Testis (tissue), 3 donors: ENCODE results near the gene RGS9. TPM values are rescaled to one million over a fixed set of nuclear protein-coding genes. Genes with fewer than 3 reads are reported as not detected.

Experiments
- DNase-seq: peaks from one replicate; pipeline ENCODE4 v3.0.0-alpha.2; 2019
- H3K27ac ChIP-seq, 2 donors: fragments of 200-600 bp; sonication (generic); one replicate each; pipeline ENCODE4 v1.5.1; 2019
- H3K27me3 ChIP-seq: fragments of 200-600 bp; sonication (generic); one replicate; pipeline ENCODE4 v1.5.1; 2019
- H3K36me3 ChIP-seq: fragments of 200-600 bp; sonication (generic); one replicate; pipeline ENCODE4 v1.5.1; 2017; ENCODE audit warnings: low read depth; ENCODE audit errors: missing control alignments
- H3K4me1 ChIP-seq: fragments of 200-600 bp; sonication (generic); one replicate; pipeline ENCODE4 v1.5.1; 2019
- H3K4me3 ChIP-seq, 2 donors: fragments of 200-600 bp; sonication (generic); one replicate each; pipeline ENCODE4 v1.5.1; 2017 to 2019
- H3K9me3 ChIP-seq: fragments of 200-600 bp; sonication (generic); one replicate; pipeline ENCODE4 v1.5.1; 2017
- POLR2A ChIP-seq: fragments of 450-650 bp; IDR thresholded peaks from one replicate; pipeline ENCODE4 v1.6.1; 2017; ENCODE audit warnings: antibody characterized with exemption, mild to moderate bottlenecking, moderate library complexity
- WGBS, 2 donors: methylation state at CpG; one replicate each; pipeline ENCODE4 v1.1.5; 2018; 5-methylcytosine and 5-hydroxymethylcytosine counted together
- intact Hi-C: fragments of 100-400 bp; cut with DNase I; formaldehyde crosslinking; loops from one replicate; pipeline ENCODE4 v1.15.1; 2023; ENCODE audit warnings: low total_unique reads
- polyA plus RNA-seq: library from polyadenylated mRNA; stranded (reverse); fragments of 350-450 nt; fragmentation: Illumina TruSeq; extraction: RNeasy Lipid Tissue Mini Kit (QIAGEN cat#74804); gene quantifications from one replicate; pipeline ENCODE4 v1.2.3, GENCODE V29; 2014; ENCODE audit warnings: low read depth, low replicate concordance; ENCODE audit not compliant: insufficient read depth
- total RNA-seq, 2 donors: library from RNA; depleted of rRNA; stranded (reverse); fragments of >200 nt; gene quantifications; one replicate each; pipeline ENCODE4 v1.2.3, GENCODE V29; 2016
- TF ChIP-seq, protein P1 (sequence below), 3 experiments: fragments of 450-650 bp in 2 of 3; fragments of 200-600 bp in 1 of 3; sonication (generic) in 1 of 3; IDR thresholded peaks; one replicate each; pipeline ENCODE4 v1.5.1; 2016 to 2019; ENCODE audit warnings: antibody characterized with exemption in 3 of 3, mild to moderate bottlenecking in 2 of 3, moderate library complexity in 1 of 3

Gene RGS9
- total and polyA plus RNA-seq, 3 donors from 2014 or later: 4.6 to 7.9 (median 5.7) TPM

DNA sequence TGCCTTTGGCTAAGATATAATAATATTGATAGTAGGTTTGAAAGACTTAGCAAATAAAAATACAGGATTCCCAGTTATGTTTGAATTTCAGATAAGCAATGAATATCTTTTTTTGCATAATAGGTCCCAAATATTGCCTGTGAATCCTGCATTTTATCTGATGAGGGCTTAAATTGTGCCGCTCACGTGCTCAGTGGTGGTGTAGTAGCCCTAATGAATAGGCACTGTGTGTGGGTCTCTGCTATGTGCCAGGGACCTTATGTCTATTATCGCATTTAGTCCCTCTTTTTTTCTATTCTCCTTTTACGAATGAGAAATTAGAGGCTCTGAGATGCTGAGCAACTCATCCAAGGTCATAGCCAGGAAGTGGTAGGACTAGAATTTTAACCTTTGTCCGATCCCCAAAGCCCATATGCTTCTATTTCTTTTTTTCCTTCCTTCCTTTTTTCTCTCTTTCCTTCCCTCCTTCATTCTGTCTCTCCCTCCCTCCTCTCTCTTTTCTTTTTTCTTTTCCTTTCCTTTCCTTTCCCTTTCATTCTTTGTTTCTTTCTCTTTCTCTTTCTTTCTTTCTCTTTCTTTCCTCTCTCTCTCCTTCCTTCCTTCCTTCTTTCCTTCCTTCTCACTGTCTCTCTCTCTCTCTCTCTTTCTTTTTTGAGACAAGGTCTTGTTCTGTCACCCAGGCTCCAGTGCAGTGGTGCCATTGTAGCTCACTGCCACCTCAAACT, 47.2 kb downstream of the RGS9 start:
- peaks cover 10% of the 10 kb centered on the region for H3K4me1 ChIP-seq
- intact Hi-C loops: no loop called here
- DNase-seq: no peak
- H3K36me3 ChIP-seq: no peaks in the 10 kb centered on the region
- no peaks in the 10 kb centered on the region for H3K27me3 ChIP-seq
- H3K9me3 ChIP-seq: no peaks in the 10 kb centered on the region
- WGBS, 2 donors: 23 to 47% methylated on average over 5 of the region's 5 CpGs
- no peak overlapping the region for H3K27ac ChIP-seq
- no peak overlapping the region for H3K4me3 ChIP-seq
- TF ChIP-seq, protein P1, sequence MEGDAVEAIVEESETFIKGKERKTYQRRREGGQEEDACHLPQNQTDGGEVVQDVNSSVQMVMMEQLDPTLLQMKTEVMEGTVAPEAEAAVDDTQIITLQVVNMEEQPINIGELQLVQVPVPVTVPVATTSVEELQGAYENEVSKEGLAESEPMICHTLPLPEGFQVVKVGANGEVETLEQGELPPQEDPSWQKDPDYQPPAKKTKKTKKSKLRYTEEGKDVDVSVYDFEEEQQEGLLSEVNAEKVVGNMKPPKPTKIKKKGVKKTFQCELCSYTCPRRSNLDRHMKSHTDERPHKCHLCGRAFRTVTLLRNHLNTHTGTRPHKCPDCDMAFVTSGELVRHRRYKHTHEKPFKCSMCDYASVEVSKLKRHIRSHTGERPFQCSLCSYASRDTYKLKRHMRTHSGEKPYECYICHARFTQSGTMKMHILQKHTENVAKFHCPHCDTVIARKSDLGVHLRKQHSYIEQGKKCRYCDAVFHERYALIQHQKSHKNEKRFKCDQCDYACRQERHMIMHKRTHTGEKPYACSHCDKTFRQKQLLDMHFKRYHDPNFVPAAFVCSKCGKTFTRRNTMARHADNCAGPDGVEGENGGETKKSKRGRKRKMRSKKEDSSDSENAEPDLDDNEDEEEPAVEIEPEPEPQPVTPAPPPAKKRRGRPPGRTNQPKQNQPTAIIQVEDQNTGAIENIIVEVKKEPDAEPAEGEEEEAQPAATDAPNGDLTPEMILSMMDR (IDR thresholded peaks at IDR 0.05): no peak
- no peak for TF ChIP-seq POLR2A

DNA sequence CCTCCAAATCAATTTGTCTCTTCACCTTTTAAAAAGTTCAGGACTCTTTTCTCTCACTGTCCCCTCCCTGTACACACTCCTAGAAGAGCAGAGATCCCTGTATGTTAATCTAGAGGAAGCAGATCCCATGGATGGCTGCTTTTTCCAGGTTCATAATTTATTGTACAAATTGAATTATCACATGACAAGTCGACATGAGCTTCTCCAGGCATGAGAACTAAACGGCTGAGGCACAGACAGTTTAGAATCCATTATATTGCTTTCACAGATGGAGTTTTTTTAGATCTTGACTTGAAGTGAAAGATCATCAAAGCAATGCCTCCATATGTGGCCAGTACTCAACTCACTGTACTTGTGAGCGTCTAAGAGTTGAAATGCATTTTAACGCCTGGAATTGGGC, 47.9 kb downstream of the RGS9 start:
- no peak for TF ChIP-seq POLR2A
- TF ChIP-seq, protein P1 (IDR thresholded peaks at IDR 0.05): no peak
- Histone ChIP-seq H3K27me3 (no peaks in the 10 kb centered on the region), H3K4me3 (no peak overlapping the region), H3K4me1 (peaks cover 10% of the 10 kb centered on the region), H3K9me3 (no peaks in the 10 kb centered on the region), H3K27ac (no peak overlapping the region), H3K36me3 (no peaks in the 10 kb centered on the region)
- intact Hi-C loops: no loop called here
- 78 to 86% methylated on average over 4 of the region's 4 CpGs for WGBS, 2 donors
- no peak for DNase-seq

DNA sequence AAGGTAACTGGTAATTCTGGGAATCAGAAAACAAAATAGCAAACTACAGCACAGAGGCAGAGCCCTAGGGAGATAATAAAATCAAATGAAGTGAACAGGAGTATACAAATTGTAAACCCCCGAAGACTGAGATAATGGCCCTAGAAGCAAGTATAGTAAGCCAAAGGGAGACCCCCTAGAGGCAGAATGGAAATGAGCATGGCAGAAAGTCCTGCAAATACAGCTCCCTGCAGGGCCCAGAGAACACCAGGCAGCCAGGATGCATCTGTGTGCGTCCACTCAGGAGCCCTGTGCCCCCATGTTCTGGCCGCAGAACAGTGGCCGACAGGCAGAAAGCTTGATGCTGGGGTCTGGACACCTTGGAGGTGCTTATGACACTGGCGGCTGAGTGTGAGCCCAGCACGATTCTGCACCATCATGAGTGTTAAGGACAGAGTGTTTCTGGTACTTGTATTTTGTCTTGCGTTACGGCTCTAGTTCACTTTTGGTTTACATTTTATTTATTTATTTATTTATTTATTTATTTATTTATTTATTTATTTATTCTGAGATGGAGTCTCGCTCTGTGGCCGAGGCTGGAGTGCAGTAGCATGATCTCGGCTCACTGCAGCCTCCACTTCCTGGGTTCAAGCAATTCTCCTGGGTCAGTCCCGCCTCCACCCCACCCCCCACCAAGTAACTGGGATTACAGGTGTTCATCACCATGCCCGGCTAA, 48.7 kb downstream of the RGS9 start:
- intact Hi-C loops: no loop called here
- Histone ChIP-seq H3K27ac (no peak overlapping the region), H3K4me3 (no peak overlapping the region), H3K36me3 (no peaks in the 10 kb centered on the region), H3K27me3 (no peaks in the 10 kb centered on the region), H3K4me1 (peaks cover 10% of the 10 kb centered on the region), H3K9me3 (no peaks in the 10 kb centered on the region)
- 81 to 88% methylated on average over 10 to 13 of the region's 13 CpGs for WGBS, 2 donors
- no peak for DNase-seq
- TF ChIP-seq POLR2A: no peak
- TF ChIP-seq, protein P1 (IDR thresholded peaks at IDR 0.05): no peak

DNA sequence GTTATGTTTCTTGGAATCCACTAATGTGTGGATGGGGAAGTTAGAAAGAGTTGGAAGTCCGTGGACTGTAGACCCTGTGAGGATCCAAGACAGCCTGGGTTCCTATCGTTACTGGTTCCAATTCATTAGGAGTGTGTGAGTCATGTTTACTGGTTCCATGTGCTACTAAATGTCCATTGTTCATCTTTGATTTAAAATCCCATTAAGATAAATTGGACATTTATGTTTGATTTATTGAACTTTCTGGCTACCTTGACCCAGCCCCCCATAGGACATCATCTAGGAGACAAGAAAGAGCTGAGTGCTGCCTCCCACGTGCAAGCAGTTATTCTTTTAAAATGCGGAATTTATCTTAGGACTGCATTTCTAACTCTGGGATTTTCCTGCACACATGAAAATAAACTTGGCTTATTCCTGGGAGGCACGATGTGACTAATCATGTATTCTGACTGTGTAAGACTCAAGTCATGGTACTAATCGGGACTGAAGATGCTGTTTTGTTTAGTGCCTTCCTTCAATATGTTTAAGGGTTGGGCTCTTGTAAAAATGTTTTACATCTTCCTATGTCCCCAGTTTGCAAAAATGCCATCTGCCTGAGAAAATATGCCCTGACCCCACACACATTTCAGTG, 53.4 kb downstream of the RGS9 start:
- Histone ChIP-seq H3K9me3 (no peaks in the 10 kb centered on the region), H3K27ac (no peak overlapping the region), H3K4me1 (no peaks in the 10 kb centered on the region), H3K36me3 (no peaks in the 10 kb centered on the region), H3K27me3 (no peaks in the 10 kb centered on the region), H3K4me3 (no peak overlapping the region)
- DNase-seq: no peak
- intact Hi-C loops: no loop called here
- TF ChIP-seq POLR2A: no peak
- TF ChIP-seq, protein P1 (IDR thresholded peaks at IDR 0.05): no peak
- 80 to 81% methylated on average over 6 of the region's 6 CpGs for WGBS, 2 donors
